Karpas-422 (cell line): ENCODE data around the gene CPXM1. TPM values are rescaled to one million over a fixed set of nuclear protein-coding genes. Genes with fewer than 3 reads are reported as not detected.

Experiments
- DNase-seq: peaks from one replicate; pipeline ENCODE4 v3.0.0-alpha.2; 2015
- H2AFZ ChIP-seq: fragments of 200-600 bp; sonication (generic); 2 replicates; pipeline ENCODE4 v1.6.1; 2014; ENCODE audit warnings: antibody characterized with exemption, low read length, mixed read lengths
- H3K27ac ChIP-seq: fragments of 200-600 bp; sonication (generic); 2 replicates; pipeline ENCODE4 v1.5.1; 2014; ENCODE audit warnings: mild to moderate bottlenecking, low read length, moderate library complexity
- H3K27me3 ChIP-seq: fragments of 200-600 bp; sonication (generic); 2 replicates; pipeline ENCODE4 v1.6.1; 2014; ENCODE audit warnings: low read length, mixed read lengths
- H3K36me3 ChIP-seq: fragments of 200-600 bp; sonication (generic); 2 replicates; pipeline ENCODE4 v1.6.1; 2014; ENCODE audit warnings: low read length, mixed read lengths; ENCODE audit not compliant: insufficient read depth
- H3K4me1 ChIP-seq: fragments of 200-600 bp; sonication (generic); 2 replicates; pipeline ENCODE4 v1.6.1; 2014; ENCODE audit warnings: mild to moderate bottlenecking, low read length, mixed read lengths
- H3K4me2 ChIP-seq: fragments of 200-600 bp; sonication (generic); 2 replicates; pipeline ENCODE4 v1.6.1; 2014; ENCODE audit warnings: low read length, low read depth, mild to moderate bottlenecking; ENCODE audit not compliant: poor library complexity, severe bottlenecking
- H3K4me3 ChIP-seq: fragments of 200-600 bp; sonication (generic); 2 replicates; pipeline ENCODE4 v1.5.1; 2014; ENCODE audit warnings: mild to moderate bottlenecking, antibody characterized with exemption, low read length, mixed read lengths
- H3K79me2 ChIP-seq: fragments of 200-600 bp; sonication (generic); 2 replicates; pipeline ENCODE4 v1.6.1; 2014; ENCODE audit warnings: mild to moderate bottlenecking, low read length, mixed read lengths
- H3K9ac ChIP-seq: fragments of 200-600 bp; sonication (generic); 2 replicates; pipeline ENCODE4 v1.6.0; 2014; ENCODE audit warnings: low read length
- H3K9me2 ChIP-seq: fragments of 200-600 bp; sonication (generic), shearing (Covaris generic); replicated peaks from 2 replicates; pipeline ENCODE4 v1.6.0; 2014; ENCODE audit warnings: mild to moderate bottlenecking, low read length, moderate library complexity; ENCODE audit not compliant: insufficient read depth
- H3K9me3 ChIP-seq: fragments of 300-700, 200-600 bp; sonication (generic); 2 replicates; pipeline ENCODE4 v1.6.1; 2014; ENCODE audit warnings: low read length, mixed read lengths
- H4K20me1 ChIP-seq: fragments of 200-600 bp; sonication (generic); 2 replicates; pipeline ENCODE4 v1.6.1; 2014; ENCODE audit warnings: mild to moderate bottlenecking, antibody characterized with exemption, low read length, low read depth; ENCODE audit not compliant: insufficient read depth
- total RNA-seq: library from RNA; depleted of rRNA; stranded (reverse); fragments of >200 nt; shearing (Covaris generic); gene quantifications from 2 replicates; pipeline ENCODE4 v1.2.3, GENCODE V29; 2014; ENCODE audit warnings: low replicate concordance

Gene CPXM1
- total RNA-seq, 1 experiment from 2014 or later = not detected

- no peak overlapping the region for H3K4me3 ChIP-seq
- H3K4me2 ChIP-seq = no peak overlapping the region
- no peaks in the 10 kb centered on the region for H3K9me3 ChIP-seq
- no peak overlapping the region for H3K9ac ChIP-seq
- H3K4me1 ChIP-seq = no peaks in the 10 kb centered on the region
- H3K36me3 ChIP-seq = no peaks in the 10 kb centered on the region
- H4K20me1 ChIP-seq = no peaks in the 10 kb centered on the region
- H3K27ac ChIP-seq = no peak overlapping the region
- H3K27me3 ChIP-seq = no peaks in the 10 kb centered on the region
- peak; percentile 50 for DNase-seq
- no peak overlapping the region for H2AFZ ChIP-seq
- no peaks in the 10 kb centered on the region for H3K9me2 ChIP-seq
- H3K79me2 ChIP-seq = no peaks in the 10 kb centered on the region
Observed at GRCh38 chr20:2794866-2795447, 5.5 kb downstream of the CPXM1 start.

DNA sequence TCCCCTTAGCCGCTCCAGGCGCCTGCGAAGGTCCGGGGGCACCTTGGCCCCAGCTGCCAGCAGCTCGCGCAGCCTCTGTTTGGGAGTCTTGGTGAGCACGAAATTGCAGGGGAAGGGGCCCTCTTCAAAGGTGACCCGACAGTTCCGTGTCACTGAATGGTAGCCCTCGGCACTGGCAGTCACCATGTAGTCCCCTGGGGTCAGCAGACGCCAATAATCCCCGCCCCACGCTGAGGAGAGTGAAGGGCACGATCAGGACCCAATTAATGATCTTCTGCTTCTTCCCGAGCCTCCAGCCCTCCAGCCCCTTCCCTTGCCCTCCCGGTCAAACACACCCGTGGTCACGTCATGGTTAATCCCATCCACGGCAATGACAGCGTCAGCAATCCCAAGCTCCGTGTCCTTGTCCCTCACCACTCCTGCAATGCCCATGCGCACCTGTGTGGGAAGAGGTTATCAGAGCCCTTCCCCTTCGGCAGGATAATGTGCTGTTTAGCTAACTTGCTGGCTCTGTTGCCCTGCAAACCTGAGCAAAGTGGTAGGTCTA, 6.2 kb downstream of the CPXM1 start:
- Histone ChIP-seq H3K27me3 (no peaks in the 10 kb centered on the region), H3K36me3 (no peaks in the 10 kb centered on the region), H3K9me3 (no peaks in the 10 kb centered on the region), H3K4me1 (no peaks in the 10 kb centered on the region), H3K9me2 (no peaks in the 10 kb centered on the region), H3K4me2 (no peak overlapping the region), H3K4me3 (no peak overlapping the region), H4K20me1 (no peaks in the 10 kb centered on the region), H3K9ac (no peak overlapping the region), H2AFZ (no peak overlapping the region), H3K27ac (no peak overlapping the region), H3K79me2 (no peaks in the 10 kb centered on the region)
- DNase-seq = no peak

GRCh38 chr20:2793471-2793870, 7.0 kb downstream of the CPXM1 start:
- no peak overlapping the region for H3K27ac ChIP-seq
- H3K27me3 ChIP-seq = no peaks in the 10 kb centered on the region
- no peaks in the 10 kb centered on the region for H3K9me3 ChIP-seq
- H3K9ac ChIP-seq = no peak overlapping the region
- no peak overlapping the region for H2AFZ ChIP-seq
- H3K4me2 ChIP-seq = no peak overlapping the region
- H3K79me2 ChIP-seq = no peaks in the 10 kb centered on the region
- H3K4me1 ChIP-seq = no peaks in the 10 kb centered on the region
- no peaks in the 10 kb centered on the region for H3K36me3 ChIP-seq
- no peaks in the 10 kb centered on the region for H4K20me1 ChIP-seq
- DNase-seq = no peak
- H3K4me3 ChIP-seq = no peak overlapping the region
- no peaks in the 10 kb centered on the region for H3K9me2 ChIP-seq

DNA sequence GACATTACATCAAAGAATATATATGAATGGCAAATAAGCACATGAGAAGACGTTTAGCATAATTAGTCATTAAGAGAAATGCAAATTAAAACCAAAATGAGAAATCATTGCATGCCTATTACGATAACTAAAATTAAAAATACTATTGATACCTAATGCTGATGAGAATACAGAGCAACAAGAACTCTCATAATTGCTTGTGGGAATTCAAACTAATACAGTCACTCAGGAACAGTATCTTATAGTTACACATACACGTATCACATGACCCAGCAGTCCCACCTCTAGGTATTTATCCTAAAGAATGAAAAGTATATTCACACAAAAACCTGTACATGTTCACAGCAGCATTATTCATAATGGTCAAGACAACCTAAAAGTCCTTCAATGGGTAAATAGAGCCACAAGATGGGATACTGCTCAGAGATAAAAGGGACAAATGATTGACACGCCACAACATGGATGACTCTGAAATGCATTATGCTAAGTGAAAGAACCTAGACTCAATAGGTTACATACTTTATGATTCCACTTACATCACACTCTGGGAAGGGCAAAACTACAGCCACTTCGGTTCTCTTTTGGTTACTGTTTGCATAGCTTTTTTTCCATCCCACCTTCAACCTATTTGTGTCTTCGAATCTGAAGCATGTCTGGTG, 16.4 kb downstream of the CPXM1 start:
- Histone ChIP-seq H3K9me2 (no peaks in the 10 kb centered on the region), H3K4me1 (peaks cover 7% of the 10 kb centered on the region), H2AFZ (no peak overlapping the region), H3K27me3 (no peaks in the 10 kb centered on the region), H3K9ac (no peak overlapping the region), H3K4me3 (no peak overlapping the region), H4K20me1 (no peaks in the 10 kb centered on the region), H3K36me3 (no peaks in the 10 kb centered on the region), H3K79me2 (no peaks in the 10 kb centered on the region), H3K27ac (no peak overlapping the region), H3K9me3 (no peaks in the 10 kb centered on the region), H3K4me2 (no peak overlapping the region)
- DNase-seq = no peak

DNA sequence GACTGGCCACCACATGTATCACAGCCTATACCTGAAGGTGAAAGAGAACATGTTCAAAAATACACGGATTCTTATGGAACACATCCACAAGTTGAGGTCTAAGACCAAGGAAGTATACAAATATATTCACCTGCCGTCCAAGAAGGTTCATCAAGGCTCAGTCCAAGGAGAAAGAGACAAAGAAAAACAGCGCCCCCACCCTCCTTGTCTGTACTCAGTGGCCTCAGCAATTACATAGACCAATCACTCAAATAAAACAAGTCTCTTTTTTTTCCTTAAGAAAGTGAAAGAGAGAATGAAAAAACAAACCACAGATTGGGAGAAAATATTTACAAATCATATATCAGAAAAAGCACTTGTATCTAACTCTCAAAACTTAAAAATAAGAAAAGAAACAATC, 19.5 kb downstream of the CPXM1 start:
- H3K79me2 ChIP-seq = no peaks in the 10 kb centered on the region
- no peak overlapping the region for H3K9ac ChIP-seq
- H3K9me3 ChIP-seq = no peaks in the 10 kb centered on the region
- peaks cover 7% of the 10 kb centered on the region for H3K4me1 ChIP-seq
- H3K4me3 ChIP-seq = no peak overlapping the region
- H3K4me2 ChIP-seq = no peak overlapping the region
- H3K36me3 ChIP-seq = no peaks in the 10 kb centered on the region
- 0 out of 2 replicates have a peak, but pooled peaks cover 2% of the 10 kb centered on the region for H3K27me3 ChIP-seq
- no peak overlapping the region for H3K27ac ChIP-seq
- no peaks in the 10 kb centered on the region for H4K20me1 ChIP-seq
- DNase-seq = peak; percentile 57
- H3K9me2 ChIP-seq = no peaks in the 10 kb centered on the region
- no peak overlapping the region for H2AFZ ChIP-seq

- 0 out of 2 replicates have a peak, but pooled peaks cover 2% of the 10 kb centered on the region for H3K27me3 ChIP-seq
- no peaks in the 10 kb centered on the region for H4K20me1 ChIP-seq
- no peak overlapping the region for H3K4me2 ChIP-seq
- no peak overlapping the region for H2AFZ ChIP-seq
- H3K4me1 ChIP-seq = peaks cover 7% of the 10 kb centered on the region
- no peaks in the 10 kb centered on the region for H3K9me3 ChIP-seq
- H3K36me3 ChIP-seq = no peaks in the 10 kb centered on the region
- H3K79me2 ChIP-seq = no peaks in the 10 kb centered on the region
- no peak overlapping the region for H3K27ac ChIP-seq
- no peaks in the 10 kb centered on the region for H3K9me2 ChIP-seq
- H3K4me3 ChIP-seq = no peak overlapping the region
- DNase-seq = no peak
- H3K9ac ChIP-seq = no peak overlapping the region
Observed at GRCh38 chr20:2778602-2779321, 21.7 kb downstream of the CPXM1 start.

DNA sequence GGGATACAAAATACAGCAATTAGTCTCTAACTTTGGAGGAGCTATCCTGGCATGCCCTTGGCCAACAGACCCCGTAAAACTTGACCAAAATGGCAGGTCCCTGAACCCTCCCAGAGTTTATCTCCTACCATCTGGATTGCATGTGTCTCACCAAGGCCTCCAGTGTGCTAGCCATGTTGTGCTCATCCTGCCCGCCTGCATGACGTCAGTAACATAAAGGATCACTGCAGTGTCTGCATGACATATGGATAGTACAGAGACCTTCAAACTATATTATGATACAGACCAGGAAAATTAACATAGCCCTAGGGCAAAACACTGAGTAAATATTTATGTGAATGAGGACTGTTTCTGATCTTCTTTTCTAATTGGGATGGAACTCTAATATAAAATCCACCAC, 25.3 kb downstream of the CPXM1 start:
- Histone ChIP-seq H3K27ac (no peak overlapping the region), H3K36me3 (no peaks in the 10 kb centered on the region), H2AFZ (no peak overlapping the region), H3K4me1 (no peaks in the 10 kb centered on the region), H3K79me2 (no peaks in the 10 kb centered on the region), H3K9me2 (no peaks in the 10 kb centered on the region), H3K4me3 (no peak overlapping the region), H3K27me3 (0 out of 2 replicates have a peak, but pooled peaks cover 2% of the 10 kb centered on the region), H4K20me1 (no peaks in the 10 kb centered on the region), H3K9me3 (no peaks in the 10 kb centered on the region), H3K9ac (no peak overlapping the region), H3K4me2 (no peak overlapping the region)
- DNase-seq = no peak

DNA sequence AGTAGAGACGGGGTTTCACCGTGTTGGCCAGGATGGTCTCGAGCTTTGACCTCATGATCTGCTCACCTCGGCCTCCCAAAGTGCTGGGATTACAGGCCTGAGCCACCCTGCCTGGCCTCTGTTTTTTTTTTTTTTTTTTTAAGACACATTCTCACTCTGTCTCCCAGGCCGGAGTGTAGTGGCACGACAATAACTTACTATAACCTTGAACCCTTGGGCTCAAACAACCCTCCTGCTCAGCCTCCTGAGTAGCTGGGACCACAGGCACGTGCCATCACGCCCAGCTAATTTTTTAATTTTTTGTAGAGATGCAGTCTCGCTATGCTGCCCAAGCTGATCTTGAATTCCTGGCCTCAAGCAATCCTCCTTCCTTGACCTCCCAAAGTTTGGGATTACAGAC, 26.6 kb downstream of the CPXM1 start:
- no peak overlapping the region for H2AFZ ChIP-seq
- H3K79me2 ChIP-seq = no peaks in the 10 kb centered on the region
- no peaks in the 10 kb centered on the region for H3K9me3 ChIP-seq
- no peak overlapping the region for H3K4me3 ChIP-seq
- DNase-seq = no peak
- no peak overlapping the region for H3K27ac ChIP-seq
- H3K4me1 ChIP-seq = no peaks in the 10 kb centered on the region
- no peaks in the 10 kb centered on the region for H3K36me3 ChIP-seq
- no peak overlapping the region for H3K9ac ChIP-seq
- H3K4me2 ChIP-seq = no peak overlapping the region
- H3K9me2 ChIP-seq = no peaks in the 10 kb centered on the region
- 0 out of 2 replicates have a peak, but pooled peaks cover 2% of the 10 kb centered on the region for H3K27me3 ChIP-seq
- no peaks in the 10 kb centered on the region for H4K20me1 ChIP-seq
